Astrocyte (in vitro differentiated cells and primary cell): ENCODE data around the gene ZSCAN25. TPM values are rescaled to one million over a fixed set of nuclear protein-coding genes. Genes with fewer than 3 reads are reported as not detected.
"Not testable (repeated sequence)": the region's sequence is repeated elsewhere in the genome, so short reads cannot be mapped to it uniquely, and the experiment has no call there.

Experiments used
- DNase-seq: peaks from one replicate; pipeline ENCODE4 v3.0.0-alpha.2; 2010; ENCODE audit warnings: low read depth
- FAIRE-seq: peaks from 2 replicates; lab custom pipeline; 2011; peaks lifted over from hg19 to GRCh38; lab: Jason Lieb, UNC
- H2AFZ ChIP-seq: 2 replicates; pipeline ENCODE4 v1.6.0; 2012; ENCODE audit warnings: low read depth, low read length, inconsistent platforms
- H3K27ac ChIP-seq: 2 replicates; pipeline ENCODE4 v1.5.1; 2011; ENCODE audit warnings: low read depth, low read length, inconsistent platforms
- H3K27me3 ChIP-seq: 2 replicates; pipeline ENCODE4 v1.6.0; 2011; ENCODE audit warnings: low read length, inconsistent platforms; ENCODE audit not compliant: insufficient read depth
- H3K36me3 ChIP-seq: 2 replicates; pipeline ENCODE4 v1.5.1; 2011; ENCODE audit warnings: low read length, inconsistent platforms; ENCODE audit not compliant: insufficient read depth
- H3K4me1 ChIP-seq: 2 replicates; pipeline ENCODE4 v1.5.1; 2011; ENCODE audit warnings: low read length, inconsistent platforms; ENCODE audit not compliant: insufficient read depth
- H3K4me2 ChIP-seq: 2 replicates; pipeline ENCODE4 v1.6.0; 2012; ENCODE audit warnings: low read length, inconsistent platforms
- H3K4me3 ChIP-seq: 2 replicates; pipeline ENCODE4 v1.5.1; 2011; ENCODE audit warnings: low read depth, mild to moderate bottlenecking, low read length, inconsistent platforms; ENCODE audit not compliant: insufficient read depth
- H3K79me2 ChIP-seq: 2 replicates; pipeline ENCODE4 v1.6.0; 2012; ENCODE audit warnings: mild to moderate bottlenecking, low read length, inconsistent platforms; ENCODE audit not compliant: insufficient read depth
- H3K9ac ChIP-seq: 2 replicates; pipeline ENCODE4 v1.6.0; 2012; ENCODE audit warnings: mild to moderate bottlenecking, low read length, inconsistent platforms
- H3K9me3 ChIP-seq: 2 replicates; pipeline ENCODE4 v1.5.1; 2012; ENCODE audit warnings: low read depth, mild to moderate bottlenecking, low read length, inconsistent platforms; ENCODE audit not compliant: insufficient read depth
- H4K20me1 ChIP-seq: 2 replicates; pipeline ENCODE4 v1.6.0; 2012; ENCODE audit warnings: low read length, inconsistent platforms; ENCODE audit not compliant: insufficient read depth
- H3K27ac Mint-ChIP-seq: one replicate; pipeline ENCODE4 v1.8.0; 2021; ENCODE audit warnings: mild to moderate bottlenecking, mixed read lengths; ENCODE audit not compliant: unreplicated experiment
- H3K27me3 Mint-ChIP-seq: one replicate; pipeline ENCODE4 v1.8.0; 2021; ENCODE audit warnings: low read depth, mixed read lengths; ENCODE audit not compliant: unreplicated experiment
- H3K36me3 Mint-ChIP-seq: one replicate; pipeline ENCODE4 v1.8.0; 2021; ENCODE audit warnings: low read depth, mixed read lengths; ENCODE audit not compliant: unreplicated experiment
- H3K4me1 Mint-ChIP-seq: one replicate; pipeline ENCODE4 v1.8.0; 2021; ENCODE audit warnings: low read depth, mixed read lengths; ENCODE audit not compliant: unreplicated experiment
- H3K4me3 Mint-ChIP-seq: one replicate; pipeline ENCODE4 v1.8.0; 2021; ENCODE audit warnings: mild to moderate bottlenecking, moderate library complexity, mixed read lengths; ENCODE audit not compliant: unreplicated experiment
- H3K9me3 Mint-ChIP-seq: one replicate; pipeline ENCODE4 v1.8.0; 2021; ENCODE audit warnings: mild to moderate bottlenecking, mixed read lengths; ENCODE audit not compliant: unreplicated experiment
- EZH2 ChIP-seq: IDR thresholded peaks from 2 replicates; pipeline ENCODE4 v1.6.1; 2012; ENCODE audit warnings: mild to moderate bottlenecking, low read length, inconsistent platforms; ENCODE audit not compliant: insufficient read depth
- total RNA-seq: library from RNA; stranded (reverse); gene quantifications from 2 replicates; pipeline ENCODE4 v1.2.1, GENCODE V29; 2021
- TF ChIP-seq, protein P1 (sequence below): IDR thresholded peaks from 2 replicates; pipeline ENCODE4 v1.5.1; 2011; ENCODE audit warnings: low read depth, mild to moderate bottlenecking, inconsistent platforms, low read length, moderate library complexity; ENCODE audit not compliant: insufficient read depth

Gene ZSCAN25
- total RNA-seq, 1 donor from 2014 or later = 14.6 TPM

DNA sequence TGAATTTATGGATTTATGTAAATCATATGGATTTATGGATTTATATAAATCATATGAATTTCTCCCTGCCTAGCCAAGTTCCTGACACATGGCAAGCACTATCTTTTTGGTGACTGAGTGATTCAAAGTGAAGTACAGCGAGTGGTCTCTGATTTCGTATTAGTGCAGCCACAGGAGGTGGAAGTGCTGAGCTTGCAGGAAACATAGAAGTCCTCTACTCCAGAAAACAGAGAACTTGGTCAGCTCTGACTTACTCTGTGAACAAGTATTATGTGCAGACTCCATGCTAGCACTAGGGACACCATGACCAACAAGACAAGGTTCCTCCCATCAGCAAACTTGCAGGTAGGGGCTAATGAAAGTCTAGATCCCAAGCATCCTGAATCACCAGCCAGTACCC lies 34.5 kb downstream of the ZSCAN25 start:
- Mint-ChIP-seq H3K36me3 (peaks cover 4% of the 10 kb centered on the region), H3K27me3 (no peaks in the 10 kb centered on the region), H3K27ac (no peak overlapping the region), H3K4me3 (no peak overlapping the region), H3K4me1 (peaks cover 3% of the 10 kb centered on the region), H3K9me3 (no peaks in the 10 kb centered on the region)
- DNase-seq = no peak
- H3K4me1 ChIP-seq = no peaks in the 10 kb centered on the region
- H2AFZ ChIP-seq = no peak overlapping the region
- H3K9me3 ChIP-seq = no peaks in the 10 kb centered on the region
- no peak overlapping the region for H3K27ac ChIP-seq
- no peaks in the 10 kb centered on the region for H3K27me3 ChIP-seq
- H3K4me3 ChIP-seq = no peak overlapping the region
- no peaks in the 10 kb centered on the region for H4K20me1 ChIP-seq
- TF ChIP-seq, protein P1, sequence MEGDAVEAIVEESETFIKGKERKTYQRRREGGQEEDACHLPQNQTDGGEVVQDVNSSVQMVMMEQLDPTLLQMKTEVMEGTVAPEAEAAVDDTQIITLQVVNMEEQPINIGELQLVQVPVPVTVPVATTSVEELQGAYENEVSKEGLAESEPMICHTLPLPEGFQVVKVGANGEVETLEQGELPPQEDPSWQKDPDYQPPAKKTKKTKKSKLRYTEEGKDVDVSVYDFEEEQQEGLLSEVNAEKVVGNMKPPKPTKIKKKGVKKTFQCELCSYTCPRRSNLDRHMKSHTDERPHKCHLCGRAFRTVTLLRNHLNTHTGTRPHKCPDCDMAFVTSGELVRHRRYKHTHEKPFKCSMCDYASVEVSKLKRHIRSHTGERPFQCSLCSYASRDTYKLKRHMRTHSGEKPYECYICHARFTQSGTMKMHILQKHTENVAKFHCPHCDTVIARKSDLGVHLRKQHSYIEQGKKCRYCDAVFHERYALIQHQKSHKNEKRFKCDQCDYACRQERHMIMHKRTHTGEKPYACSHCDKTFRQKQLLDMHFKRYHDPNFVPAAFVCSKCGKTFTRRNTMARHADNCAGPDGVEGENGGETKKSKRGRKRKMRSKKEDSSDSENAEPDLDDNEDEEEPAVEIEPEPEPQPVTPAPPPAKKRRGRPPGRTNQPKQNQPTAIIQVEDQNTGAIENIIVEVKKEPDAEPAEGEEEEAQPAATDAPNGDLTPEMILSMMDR = no peak
- no peak for TF ChIP-seq EZH2
- no peak overlapping the region for H3K9ac ChIP-seq
- H3K36me3 ChIP-seq = no peaks in the 10 kb centered on the region
- H3K4me2 ChIP-seq = no peak overlapping the region
- no peak for FAIRE-seq
- no peaks in the 10 kb centered on the region for H3K79me2 ChIP-seq

DNA sequence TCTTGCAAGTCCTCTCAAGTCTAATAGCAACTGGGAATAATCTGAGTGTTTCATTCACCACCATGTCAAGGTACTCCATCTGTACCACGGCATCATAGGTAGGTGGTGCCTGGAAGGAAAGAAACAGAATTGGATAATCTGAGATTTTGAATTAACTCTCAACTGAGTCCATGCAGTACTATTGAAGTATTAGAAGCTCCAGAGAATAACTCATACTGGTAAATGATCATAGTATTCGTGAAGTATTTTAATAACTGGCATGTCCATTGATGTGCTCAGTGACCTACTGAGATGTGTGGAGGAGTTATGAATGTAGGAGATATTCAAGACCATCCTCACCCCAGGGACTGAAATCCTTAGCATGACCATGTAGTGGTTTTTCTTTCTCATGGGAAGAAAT lies 35.9 kb downstream of the ZSCAN25 start:
- DNase-seq = no peak
- peaks cover 4% of the 10 kb centered on the region for H3K36me3 Mint-ChIP-seq
- H3K4me3 ChIP-seq = no peak overlapping the region
- H3K9me3 Mint-ChIP-seq = no peaks in the 10 kb centered on the region
- no peaks in the 10 kb centered on the region for H3K27me3 ChIP-seq
- no peaks in the 10 kb centered on the region for H3K4me1 ChIP-seq
- no peaks in the 10 kb centered on the region for H3K9me3 ChIP-seq
- H3K9ac ChIP-seq = no peak overlapping the region
- no peak for FAIRE-seq
- H3K4me3 Mint-ChIP-seq = no peak overlapping the region
- no peak overlapping the region for H3K27ac ChIP-seq
- H4K20me1 ChIP-seq = no peaks in the 10 kb centered on the region
- H3K27ac Mint-ChIP-seq = no peak overlapping the region
- no peaks in the 10 kb centered on the region for H3K27me3 Mint-ChIP-seq
- H2AFZ ChIP-seq = no peak overlapping the region
- peaks cover 3% of the 10 kb centered on the region for H3K4me1 Mint-ChIP-seq
- H3K36me3 ChIP-seq = no peaks in the 10 kb centered on the region
- H3K79me2 ChIP-seq = no peaks in the 10 kb centered on the region
- TF ChIP-seq, protein P1 = no peak
- no peak for TF ChIP-seq EZH2
- H3K4me2 ChIP-seq = no peak overlapping the region

DNA sequence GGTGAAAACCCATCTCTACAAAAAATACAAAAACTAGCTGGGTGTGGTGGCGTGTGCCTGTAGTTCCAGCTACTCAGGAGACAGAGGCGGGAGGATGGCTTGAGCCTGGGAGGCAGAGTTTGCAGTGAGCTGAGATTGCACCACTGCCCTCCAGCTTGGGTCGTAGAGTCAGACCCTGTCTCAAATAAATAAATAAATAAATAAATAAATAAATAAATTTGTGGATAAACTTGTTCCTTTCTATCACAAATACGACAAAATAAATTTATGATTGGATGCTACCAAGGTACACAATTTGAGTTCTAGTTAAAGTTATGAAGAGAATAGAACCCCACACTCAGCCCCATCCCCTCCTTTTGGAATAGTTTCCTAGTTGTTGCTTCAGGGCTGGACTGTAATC lies 36.5 kb downstream of the ZSCAN25 start:
- not testable (repeated sequence) for H3K36me3 ChIP-seq, H4K20me1 ChIP-seq, H3K9me3 Mint-ChIP-seq, H2AFZ ChIP-seq, H3K9ac ChIP-seq, H3K4me3 ChIP-seq, H3K4me3 Mint-ChIP-seq, H3K36me3 Mint-ChIP-seq, H3K4me1 ChIP-seq, H3K9me3 ChIP-seq, H3K27ac Mint-ChIP-seq, H3K27me3 ChIP-seq, FAIRE-seq, H3K4me1 Mint-ChIP-seq, H3K4me2 ChIP-seq, DNase-seq, H3K79me2 ChIP-seq, H3K27ac ChIP-seq, H3K27me3 Mint-ChIP-seq
